Smooth muscle cell (in vitro differentiated cells): Measurements from ENCODE around the gene EMC1. TPM values are rescaled to one million over a fixed set of nuclear protein-coding genes. Genes with fewer than 3 reads are reported as not detected.
"Not testable (repeated sequence)": the region's sequence is repeated elsewhere in the genome, so short reads cannot be mapped to it uniquely, and the experiment has no call there.

Experiments
- DNase-seq: peaks from one replicate; lab custom pipeline; 2025; ENCODE audit not compliant: unreplicated experiment; lab: John Stamatoyannopoulos, UW
- H2AFZ ChIP-seq: fragments of 200-600 bp; sonication (generic); 2 replicates; pipeline ENCODE4 v1.6.0; 2016; ENCODE audit warnings: antibody characterized with exemption, low read depth, mild to moderate bottlenecking
- H3F3A ChIP-seq: fragments of 200-600 bp; sonication (generic); 2 replicates; pipeline ENCODE4 v1.6.0; 2017; ENCODE audit warnings: antibody characterized with exemption, low read depth
- H3K27ac ChIP-seq: fragments of 200-600 bp; sonication (generic); 2 replicates; pipeline ENCODE4 v1.5.1; 2016; ENCODE audit warnings: low read depth, mild to moderate bottlenecking
- H3K27me3 ChIP-seq: fragments of 200-600 bp; sonication (generic); 2 replicates; pipeline ENCODE4 v1.6.1; 2016; ENCODE audit warnings: low read depth, mild to moderate bottlenecking
- H3K36me3 ChIP-seq: fragments of 200-600 bp; sonication (generic); 2 replicates; pipeline ENCODE4 v1.5.1; 2016; ENCODE audit warnings: low read depth
- H3K4me1 ChIP-seq: fragments of 200-600 bp; sonication (generic); 2 replicates; pipeline ENCODE4 v1.5.1; 2016; ENCODE audit warnings: low read depth
- H3K4me2 ChIP-seq: fragments of 200-600 bp; sonication (generic); 2 replicates; pipeline ENCODE4 v1.6.0; 2016; ENCODE audit warnings: mild to moderate bottlenecking
- H3K4me3 ChIP-seq: fragments of 200-600 bp; sonication (generic); 2 replicates; pipeline ENCODE4 v1.5.1; 2016; ENCODE audit warnings: mild to moderate bottlenecking
- H3K79me2 ChIP-seq: fragments of 200-600 bp; sonication (generic); 2 replicates; pipeline ENCODE4 v1.6.0; 2016; ENCODE audit warnings: low read depth, mild to moderate bottlenecking
- H3K9ac ChIP-seq: fragments of 200-600 bp; sonication (generic); 2 replicates; pipeline ENCODE4 v1.6.0; 2016; ENCODE audit warnings: low read depth
- H3K9me3 ChIP-seq: fragments of 200-600 bp; sonication (generic); replicated peaks from 2 replicates; pipeline ENCODE4 v1.5.1; 2016; ENCODE audit warnings: low read depth
- H4K20me1 ChIP-seq: fragments of 200-600 bp; sonication (generic); 2 replicates; pipeline ENCODE4 v1.6.0; 2016; ENCODE audit warnings: low read depth
- CTCF ChIP-seq: fragments of 200-600 bp; sonication (generic); IDR thresholded peaks from 2 replicates; pipeline ENCODE4 v1.5.1; 2017; ENCODE audit warnings: borderline replicate concordance, mild to moderate bottlenecking, antibody characterized with exemption; ENCODE audit not compliant: insufficient read depth, poor library complexity, severe bottlenecking
- WGBS: methylation state at CpG from one replicate; pipeline ENCODE4 v1.1.7; 2016; ENCODE audit warnings: low lambda C conversion rate; 5-methylcytosine and 5-hydroxymethylcytosine counted together
- polyA plus RNA-seq: library from polyadenylated mRNA; unstranded; fragments of >200 nt; fragmentation: Nextera tagmentation; extraction: Ambion mirVana; gene quantifications from 2 replicates; pipeline ENCODE4 v1.2.1, GENCODE V29; 2016
- total RNA-seq: library from RNA; depleted of rRNA; stranded (reverse); fragments of >200 nt; gene quantifications from 2 replicates; pipeline ENCODE4 v1.2.3, GENCODE V29; 2014

The EMC1 gene
- total and polyA plus RNA-seq, 2 experiments from 2014 or later: 48.8 to 54.4 TPM

GRCh38 chr1:19240673-19241538 lies 10.4 kb downstream of the EMC1 start:
- Histone ChIP-seq H4K20me1 (peaks cover 3% of the 10 kb centered on the region), H3K4me1 (no peaks in the 10 kb centered on the region), H3K9me3 (no peaks in the 10 kb centered on the region), H3K79me2 (peaks cover 3% of the 10 kb centered on the region), H3F3A (no peaks in the 10 kb centered on the region), H2AFZ (no peak overlapping the region), H3K4me2 (no peak overlapping the region), H3K27ac (no peak overlapping the region), H3K36me3 (peaks cover 4% of the 10 kb centered on the region), H3K4me3 (no peak overlapping the region), H3K27me3 (no peaks in the 10 kb centered on the region), H3K9ac (no peak overlapping the region)
- WGBS: 90% methylated on average over 7 of the region's 7 CpGs
- no peak for DNase-seq
- peak; percentile 84 for TF ChIP-seq CTCF

GRCh38 chr1:19239876-19240275 lies 11.4 kb downstream of the EMC1 start:
- H3K4me2 ChIP-seq: no peak overlapping the region
- DNase-seq: no peak
- no peak overlapping the region for H3K27ac ChIP-seq
- no peaks in the 10 kb centered on the region for H3K79me2 ChIP-seq
- no peak for TF ChIP-seq CTCF
- H3K4me3 ChIP-seq: no peak overlapping the region
- no peaks in the 10 kb centered on the region for H3K27me3 ChIP-seq
- no peak overlapping the region for H3K9ac ChIP-seq
- 96% methylated on average over 7 of the region's 7 CpGs for WGBS
- peaks cover 4% of the 10 kb centered on the region for H3K36me3 ChIP-seq
- no peaks in the 10 kb centered on the region for H3K9me3 ChIP-seq
- H4K20me1 ChIP-seq: no peaks in the 10 kb centered on the region
- H3K4me1 ChIP-seq: no peaks in the 10 kb centered on the region
- H3F3A ChIP-seq: no peaks in the 10 kb centered on the region
- no peak overlapping the region for H2AFZ ChIP-seq

GRCh38 chr1:19234224-19234623 lies 17.1 kb downstream of the EMC1 start:
- TF ChIP-seq CTCF: no peak
- Histone ChIP-seq H3K9ac (no peak overlapping the region), H3K27me3 (no peaks in the 10 kb centered on the region), H3K27ac (no peak overlapping the region), H3K4me1 (no peaks in the 10 kb centered on the region), H3K9me3 (no peaks in the 10 kb centered on the region), H3K4me2 (no peak overlapping the region), H3K36me3 (peaks cover 21% of the 10 kb centered on the region), H3F3A (no peaks in the 10 kb centered on the region), H3K79me2 (no peaks in the 10 kb centered on the region), H4K20me1 (no peaks in the 10 kb centered on the region), H3K4me3 (no peak overlapping the region), H2AFZ (no peak overlapping the region)
- WGBS: 96% methylated on average over 3 of the region's 3 CpGs
- no peak for DNase-seq

- Histone ChIP-seq H3K4me1 (no peaks in the 10 kb centered on the region), H4K20me1 (no peaks in the 10 kb centered on the region), H3K4me3 (no peak overlapping the region), H3K9me3 (no peaks in the 10 kb centered on the region), H3K27me3 (no peaks in the 10 kb centered on the region), H3K4me2 (no peak overlapping the region), H3K36me3 (peaks cover 25% of the 10 kb centered on the region), H2AFZ (no peak overlapping the region), H3K27ac (no peak overlapping the region), H3K79me2 (no peaks in the 10 kb centered on the region), H3K9ac (no peak overlapping the region), H3F3A (no peaks in the 10 kb centered on the region)
- no peak for TF ChIP-seq CTCF
- no peak for DNase-seq
Measured at GRCh38 chr1:19232524-19232846, 18.8 kb downstream of the EMC1 start.

GRCh38 chr1:19231736-19232523 lies 19.4 kb downstream of the EMC1 start:
- not testable (repeated sequence) for H3K4me1 ChIP-seq, H3K4me3 ChIP-seq, H3K27ac ChIP-seq, H3K9ac ChIP-seq, H3K27me3 ChIP-seq, H3K9me3 ChIP-seq, H3K79me2 ChIP-seq, H3K4me2 ChIP-seq, H2AFZ ChIP-seq, H3F3A ChIP-seq, H4K20me1 ChIP-seq, DNase-seq
- WGBS: 97% methylated on average over 16 of the region's 16 CpGs
- peaks cover 25% of the 10 kb centered on the region for H3K36me3 ChIP-seq
